Colonic mucosa (tissue), 4 donors: Measurements from ENCODE around the gene CADM2. TPM values are rescaled to one million over a fixed set of nuclear protein-coding genes. Genes with fewer than 3 reads are reported as not detected.

Experiments
- DNase-seq: peaks from one replicate; pipeline ENCODE4 v3.0.0-alpha.2; 2020
- H3K27ac ChIP-seq: fragments of 200-600 bp; one replicate; pipeline ENCODE4 v1.8.0; 2021
- H3K27me3 ChIP-seq: fragments of 200-600 bp; one replicate; pipeline ENCODE4 v1.8.0; 2021
- H3K36me3 ChIP-seq: fragments of 200-600 bp; one replicate; pipeline ENCODE4 v1.8.0; 2021
- H3K4me1 ChIP-seq: fragments of 200-600 bp; one replicate; pipeline ENCODE4 v1.8.0; 2021; ENCODE audit warnings: mild to moderate bottlenecking
- H3K4me3 ChIP-seq: fragments of 200-600 bp; one replicate; pipeline ENCODE4 v1.8.0; 2021
- H3K9ac ChIP-seq, 2 donors: one replicate each; pipeline ENCODE4 v1.7.0; 2013; ENCODE audit warnings: control low read depth in 2 of 2, low read depth in 2 of 2, low read length in 2 of 2
- H3K9me3 ChIP-seq: fragments of 200-600 bp; one replicate; pipeline ENCODE4 v1.8.0; 2021
- intact Hi-C: fragments of 100-400 bp; cut with DNase I; formaldehyde crosslinking; loops from one replicate; pipeline ENCODE4 v1.14.1; 2022
- total RNA-seq, 2 donors: library from RNA; stranded (reverse); fragmentation: NEBNext Ultra II Directional in 1 of 2; extraction: Animal tissue kit (Norgen Biotek cat#: 25700) in 1 of 2; gene quantifications; one replicate each; pipeline ENCODE4 v1.2.1, GENCODE V29; 2021
- TF ChIP-seq, protein P1 (sequence below): fragments of 200-600 bp; IDR thresholded peaks from one replicate; pipeline ENCODE4 v1.8.0; 2022; ENCODE audit warnings: antibody characterized with exemption, mild to moderate bottlenecking
- donor health status: healthy.
- donor health status: DM: no; HTN: no; CAD: no.
- donor health status: DM: no; HTN: no; CAD: no.

CADM2 gene
- total RNA-seq, 2 donors from 2014 or later = 1.2 to 2.8 TPM

DNA sequence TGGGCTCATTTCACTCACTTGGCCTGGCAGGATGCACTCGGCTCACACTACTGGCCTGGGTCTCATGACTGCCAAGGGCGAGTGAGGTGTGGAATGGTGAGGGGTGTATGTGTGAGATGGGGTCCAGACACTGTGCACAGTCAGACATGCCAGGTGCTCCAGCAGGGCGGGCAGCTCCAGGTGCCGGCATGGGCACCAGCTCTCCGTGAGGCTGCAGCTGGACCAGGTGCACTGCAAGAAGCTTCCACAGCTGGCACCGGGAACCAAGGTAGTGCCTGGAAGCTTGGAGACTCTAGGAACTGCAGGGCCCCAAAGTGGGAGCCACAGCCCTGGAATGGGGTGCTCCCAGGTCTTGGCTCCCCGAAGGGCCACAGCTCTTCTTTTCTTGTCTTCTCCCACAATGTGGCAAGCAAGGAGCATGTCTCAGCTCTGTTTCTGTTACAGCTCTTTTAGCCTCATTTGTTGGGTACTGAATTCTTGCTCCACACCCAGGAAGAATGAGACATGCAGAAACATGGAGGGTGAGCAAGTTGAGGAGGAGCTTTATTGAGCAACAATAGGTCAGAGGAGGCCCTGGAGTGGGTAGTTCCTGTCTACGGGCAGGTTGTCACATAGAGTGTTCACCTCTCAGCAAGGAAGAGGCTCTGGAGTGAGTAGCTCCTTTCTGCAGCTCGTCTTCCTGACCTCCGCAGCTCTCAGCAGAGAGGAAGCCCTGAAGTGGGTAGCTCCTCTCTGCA lies 762.8 kb downstream of the CADM2 start:
- no peak overlapping the region for H3K27ac ChIP-seq
- no peaks in the 10 kb centered on the region for H3K4me1 ChIP-seq
- H3K36me3 ChIP-seq = no peaks in the 10 kb centered on the region
- TF ChIP-seq, protein P1, sequence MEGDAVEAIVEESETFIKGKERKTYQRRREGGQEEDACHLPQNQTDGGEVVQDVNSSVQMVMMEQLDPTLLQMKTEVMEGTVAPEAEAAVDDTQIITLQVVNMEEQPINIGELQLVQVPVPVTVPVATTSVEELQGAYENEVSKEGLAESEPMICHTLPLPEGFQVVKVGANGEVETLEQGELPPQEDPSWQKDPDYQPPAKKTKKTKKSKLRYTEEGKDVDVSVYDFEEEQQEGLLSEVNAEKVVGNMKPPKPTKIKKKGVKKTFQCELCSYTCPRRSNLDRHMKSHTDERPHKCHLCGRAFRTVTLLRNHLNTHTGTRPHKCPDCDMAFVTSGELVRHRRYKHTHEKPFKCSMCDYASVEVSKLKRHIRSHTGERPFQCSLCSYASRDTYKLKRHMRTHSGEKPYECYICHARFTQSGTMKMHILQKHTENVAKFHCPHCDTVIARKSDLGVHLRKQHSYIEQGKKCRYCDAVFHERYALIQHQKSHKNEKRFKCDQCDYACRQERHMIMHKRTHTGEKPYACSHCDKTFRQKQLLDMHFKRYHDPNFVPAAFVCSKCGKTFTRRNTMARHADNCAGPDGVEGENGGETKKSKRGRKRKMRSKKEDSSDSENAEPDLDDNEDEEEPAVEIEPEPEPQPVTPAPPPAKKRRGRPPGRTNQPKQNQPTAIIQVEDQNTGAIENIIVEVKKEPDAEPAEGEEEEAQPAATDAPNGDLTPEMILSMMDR = no peak
- no peak for DNase-seq
- no peaks in the 10 kb centered on the region for H3K9me3 ChIP-seq
- no peak overlapping the region for H3K9ac ChIP-seq
- H3K27me3 ChIP-seq = no peaks in the 10 kb centered on the region
- no peak overlapping the region for H3K4me3 ChIP-seq
- intact Hi-C loops = no loop called here

DNA sequence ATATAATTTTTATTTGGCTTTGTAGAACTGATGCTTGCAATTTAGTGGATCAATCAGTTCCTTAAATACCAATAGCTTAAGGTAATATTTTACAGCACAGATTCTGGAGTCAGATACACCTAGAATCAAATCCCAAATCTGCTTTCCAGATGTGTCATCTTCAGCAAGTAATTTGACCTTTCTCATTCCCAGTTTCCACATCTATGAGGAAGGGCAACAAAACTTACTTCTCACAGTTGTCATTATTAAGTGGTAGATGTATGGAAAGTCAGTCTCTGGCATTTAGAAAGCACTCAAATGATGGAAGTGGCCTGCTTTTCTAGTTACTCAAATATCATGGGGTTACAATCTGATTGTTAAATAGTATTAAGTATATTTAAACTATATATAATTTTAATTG lies 767.0 kb downstream of the CADM2 start:
- Histone ChIP-seq H3K27ac (no peak overlapping the region), H3K27me3 (no peaks in the 10 kb centered on the region), H3K36me3 (no peaks in the 10 kb centered on the region), H3K9me3 (no peaks in the 10 kb centered on the region), H3K4me3 (no peak overlapping the region), H3K9ac (no peak overlapping the region), H3K4me1 (no peaks in the 10 kb centered on the region)
- TF ChIP-seq, protein P1 = no peak
- intact Hi-C loops = no loop called here
- DNase-seq = no peak

DNA sequence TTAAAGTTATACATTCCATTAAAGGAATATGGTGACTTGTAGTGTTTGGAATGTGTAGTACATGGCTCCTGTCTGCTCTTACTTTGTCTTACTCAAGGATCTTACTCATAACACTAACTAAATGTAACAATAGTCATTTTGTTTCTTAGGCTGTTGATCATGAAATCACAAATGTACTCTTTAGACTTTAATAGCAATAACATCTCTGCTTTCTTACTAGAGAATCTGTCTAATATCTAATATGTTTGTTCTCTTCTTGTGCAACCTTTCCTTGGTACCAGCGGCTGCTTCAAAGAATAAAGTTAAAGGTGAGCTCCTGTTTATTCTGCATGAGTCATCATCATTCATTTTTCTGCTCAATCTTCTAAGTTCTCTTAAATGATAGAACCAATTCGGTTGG lies 767.5 kb downstream of the CADM2 start:
- Histone ChIP-seq H3K27me3 (no peaks in the 10 kb centered on the region), H3K4me3 (no peak overlapping the region), H3K36me3 (no peaks in the 10 kb centered on the region), H3K9me3 (no peaks in the 10 kb centered on the region), H3K9ac (no peak overlapping the region), H3K4me1 (no peaks in the 10 kb centered on the region), H3K27ac (no peak overlapping the region)
- TF ChIP-seq, protein P1 = no peak
- no peak for DNase-seq
- intact Hi-C loops = no loop called here

DNA sequence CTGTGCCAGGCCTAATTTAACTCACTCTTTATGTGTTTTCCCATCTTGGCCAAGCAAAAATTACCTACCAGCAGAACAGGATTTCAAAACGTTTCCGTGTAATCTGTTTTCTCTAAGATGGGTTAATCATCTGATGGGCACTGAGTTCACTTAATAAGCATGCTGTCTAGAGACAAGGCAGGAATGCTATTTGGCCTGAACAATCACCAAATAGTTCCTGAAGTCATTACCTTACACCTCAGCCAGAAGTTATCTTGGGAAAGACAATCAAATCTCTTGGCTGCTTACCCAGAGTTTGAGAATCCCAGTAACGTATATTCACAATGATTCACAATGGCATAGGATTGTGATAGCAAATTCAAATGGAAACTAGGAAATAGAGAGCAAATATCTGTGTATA lies 779.1 kb downstream of the CADM2 start:
- no peak for DNase-seq

DNA sequence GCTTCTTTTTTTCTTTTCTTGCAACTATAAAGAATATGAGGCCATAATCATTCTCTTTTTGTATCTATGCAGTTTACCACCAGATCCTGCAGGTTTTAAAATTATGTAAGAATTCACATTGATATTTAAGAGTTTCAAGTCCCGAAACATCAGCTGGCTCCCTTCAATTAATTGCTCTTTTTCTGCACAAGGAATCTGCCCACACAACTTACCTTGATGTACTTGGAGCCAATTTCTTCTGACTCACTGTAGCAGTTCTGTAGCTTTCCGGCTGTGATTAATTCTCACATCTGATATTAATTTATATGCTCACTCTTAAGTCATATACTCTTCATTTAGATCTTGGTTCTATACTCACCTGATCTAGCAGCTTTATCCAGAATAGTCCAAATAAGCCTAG lies 781.8 kb downstream of the CADM2 start:
- H3K36me3 ChIP-seq = no peaks in the 10 kb centered on the region
- no peak for DNase-seq
- intact Hi-C loops = no loop called here

More for the DNA sequence above, 779.1 kb downstream of the CADM2 start:
- intact Hi-C loops = no loop called here
- H3K9me3 ChIP-seq = no peaks in the 10 kb centered on the region
- TF ChIP-seq, protein P1 = no peak
- H3K4me1 ChIP-seq = no peaks in the 10 kb centered on the region
- H3K36me3 ChIP-seq = no peaks in the 10 kb centered on the region
- no peak overlapping the region for H3K9ac ChIP-seq
- no peak overlapping the region for H3K27ac ChIP-seq
- no peak overlapping the region for H3K4me3 ChIP-seq
- H3K27me3 ChIP-seq = no peaks in the 10 kb centered on the region

More for the DNA sequence above, 781.8 kb downstream of the CADM2 start:
- no peaks in the 10 kb centered on the region for H3K4me1 ChIP-seq
- no peak overlapping the region for H3K4me3 ChIP-seq
- no peaks in the 10 kb centered on the region for H3K9me3 ChIP-seq
- H3K27me3 ChIP-seq = no peaks in the 10 kb centered on the region
- no peak overlapping the region for H3K9ac ChIP-seq
- no peak overlapping the region for H3K27ac ChIP-seq
- TF ChIP-seq, protein P1 = no peak
